WTC11 (cell line): ENCODE results near the gene SSH2. TPM values are rescaled to one million over a fixed set of nuclear protein-coding genes. Genes with fewer than 3 reads are reported as not detected.
"Not testable (repeated sequence)": the region's sequence is repeated elsewhere in the genome, so short reads cannot be mapped to it uniquely, and the experiment has no call there.

ENCODE experiments used
- ATAC-seq: fragments of 200-7000 bp; cut with Tn5 transposase; 2 replicates; pipeline ENCODE4 v1.10.0; 2021; ENCODE audit warnings: mild to moderate bottlenecking, moderate library complexity
- CTCF ChIA-PET: fragments of 300-600 bp; sonication (Branson Sonifier 250); formaldehyde crosslinking; loops from one replicate; lab custom pipeline; 2021; ENCODE audit warnings: antibody characterized with exemption; lab: Charles Lee
- POLR2A ChIA-PET: fragments of 350-600 bp; sonication (Branson Sonifier 250); formaldehyde crosslinking; loops from one replicate; lab custom pipeline; 2021; ENCODE audit warnings: antibody characterized with exemption; lab: Charles Lee
- DNase-seq: peaks from one replicate; pipeline ENCODE4 v3.0.0; 2021; ENCODE audit warnings: low spot score
- H3K27ac Mint-ChIP-seq: 2 replicates; pipeline ENCODE4 v1.8.0; 2021; ENCODE audit warnings: mixed read lengths
- H3K27me3 Mint-ChIP-seq: 2 replicates; pipeline ENCODE4 v1.8.0; 2021; ENCODE audit warnings: low read depth, mild to moderate bottlenecking, moderate library complexity, mixed read lengths
- H3K36me3 Mint-ChIP-seq: 2 replicates; pipeline ENCODE4 v1.8.0; 2021; ENCODE audit warnings: mixed read lengths
- H3K4me1 Mint-ChIP-seq: 2 replicates; pipeline ENCODE4 v1.8.0; 2022; ENCODE audit warnings: mixed read lengths
- H3K4me3 Mint-ChIP-seq: 2 replicates; pipeline ENCODE4 v1.8.0; 2021; ENCODE audit warnings: mild to moderate bottlenecking, moderate library complexity, mixed read lengths
- H3K9me3 Mint-ChIP-seq: 2 replicates; pipeline ENCODE4 v1.8.0; 2021; ENCODE audit warnings: mixed read lengths
- FOXP1 ChIP-seq: sonication (generic); formaldehyde crosslinking; IDR thresholded peaks from 2 replicates; pipeline ENCODE4 v1.8.0; 2022; ENCODE audit warnings: missing genetic modification reagents, mild to moderate bottlenecking, moderate library complexity, borderline replicate concordance
- JAZF1 ChIP-seq: fragments of 250-450 bp; sonication (Bioruptor Pico); IDR thresholded peaks from 2 replicates; pipeline ENCODE4 v1.9.0; 2021; ENCODE audit warnings: moderate library complexity, mild to moderate bottlenecking, inconsistent platforms
- NFATC4 ChIP-seq: fragments of 250-450 bp; sonication (Bioruptor Pico); IDR thresholded peaks from 2 replicates; pipeline ENCODE4 v1.9.0; 2021; ENCODE audit warnings: mild to moderate bottlenecking
- RORB ChIP-seq: fragments of 250-450 bp; sonication (Bioruptor Pico); IDR thresholded peaks from 2 replicates; pipeline ENCODE4 v1.9.0; 2021; ENCODE audit warnings: mild to moderate bottlenecking
- SOX15 ChIP-seq: fragments of 250-450 bp; sonication (Bioruptor Pico); IDR thresholded peaks from 2 replicates; pipeline ENCODE4 v1.9.0; 2021; ENCODE audit warnings: mild to moderate bottlenecking
- TEAD4 ChIP-seq: sonication (generic); formaldehyde crosslinking; IDR thresholded peaks from 2 replicates; pipeline ENCODE4 v1.8.0; 2022; ENCODE audit warnings: mild to moderate bottlenecking, missing genetic modification reagents
- TP53 ChIP-seq: sonication (generic); formaldehyde crosslinking; IDR thresholded peaks from 2 replicates; pipeline ENCODE4 v1.8.1; 2023; ENCODE audit warnings: mild to moderate bottlenecking, missing genetic modification reagents
- ZNF232 ChIP-seq: sonication (generic); formaldehyde crosslinking; IDR thresholded peaks from 2 replicates; pipeline ENCODE4 v1.8.0; 2022; ENCODE audit warnings: mild to moderate bottlenecking, missing genetic modification reagents
- total RNA-seq: library from RNA; stranded (reverse); gene quantifications from 3 replicates; pipeline ENCODE4 v1.2.3, GENCODE V29; 2021
- TF ChIP-seq, protein P1 (sequence below): sonication (generic); formaldehyde crosslinking; conservative IDR thresholded peaks from 2 replicates; pipeline ENCODE4 v1.8.1; 2023; ENCODE audit warnings: mild to moderate bottlenecking, low read depth, missing genetic modification reagents, moderate library complexity
- TF ChIP-seq, protein P2 (sequence below): sonication (generic); formaldehyde crosslinking; IDR thresholded peaks from 2 replicates; pipeline ENCODE4 v1.8.1; 2022; ENCODE audit warnings: low read depth, missing genetic modification reagents, borderline replicate concordance
- TF ChIP-seq, protein P3 (sequence below): sonication (generic); formaldehyde crosslinking; IDR thresholded peaks from 2 replicates; pipeline ENCODE4 v1.8.0; 2023; ENCODE audit warnings: missing genetic modification reagents
- TF ChIP-seq, protein P4 (sequence below): sonication (generic); formaldehyde crosslinking; IDR thresholded peaks from 2 replicates; pipeline ENCODE4 v1.8.1; 2022; ENCODE audit warnings: low read depth, mild to moderate bottlenecking, moderate library complexity, missing genetic modification reagents, borderline replicate concordance
- TF ChIP-seq, protein P5 (sequence below): fragments of 250-450 bp; sonication (Bioruptor Pico); IDR thresholded peaks from 2 replicates; pipeline ENCODE4 v1.9.0; 2021; ENCODE audit warnings: mild to moderate bottlenecking
- TF ChIP-seq, protein P6 (sequence below): sonication (generic); formaldehyde crosslinking; IDR thresholded peaks from 2 replicates; pipeline ENCODE4 v1.8.1; 2023; ENCODE audit warnings: mild to moderate bottlenecking, missing genetic modification reagents

Gene SSH2
- total RNA-seq, 1 experiment from 2014 or later = 14.3 TPM

DNA sequence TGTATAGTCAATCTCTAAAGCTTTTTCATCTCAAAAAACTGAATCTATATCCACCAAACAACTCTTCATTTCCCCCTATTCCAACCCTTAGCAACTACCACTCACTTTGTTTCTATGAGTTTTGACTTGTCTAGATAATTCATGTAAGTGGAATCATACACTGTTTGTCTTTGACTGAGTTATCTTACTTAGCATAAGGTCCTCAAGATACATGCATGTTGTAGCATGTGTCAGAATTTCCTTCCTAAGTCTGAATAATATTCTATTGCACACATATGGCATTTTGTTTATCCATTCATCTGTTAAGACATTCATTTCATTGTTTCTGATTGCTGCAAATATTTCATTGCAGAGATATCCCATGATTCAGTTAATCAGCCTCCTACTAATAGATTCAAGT is 72.2 kb downstream of the SSH2 start (continued):
- TF ChIP-seq, protein P1, sequence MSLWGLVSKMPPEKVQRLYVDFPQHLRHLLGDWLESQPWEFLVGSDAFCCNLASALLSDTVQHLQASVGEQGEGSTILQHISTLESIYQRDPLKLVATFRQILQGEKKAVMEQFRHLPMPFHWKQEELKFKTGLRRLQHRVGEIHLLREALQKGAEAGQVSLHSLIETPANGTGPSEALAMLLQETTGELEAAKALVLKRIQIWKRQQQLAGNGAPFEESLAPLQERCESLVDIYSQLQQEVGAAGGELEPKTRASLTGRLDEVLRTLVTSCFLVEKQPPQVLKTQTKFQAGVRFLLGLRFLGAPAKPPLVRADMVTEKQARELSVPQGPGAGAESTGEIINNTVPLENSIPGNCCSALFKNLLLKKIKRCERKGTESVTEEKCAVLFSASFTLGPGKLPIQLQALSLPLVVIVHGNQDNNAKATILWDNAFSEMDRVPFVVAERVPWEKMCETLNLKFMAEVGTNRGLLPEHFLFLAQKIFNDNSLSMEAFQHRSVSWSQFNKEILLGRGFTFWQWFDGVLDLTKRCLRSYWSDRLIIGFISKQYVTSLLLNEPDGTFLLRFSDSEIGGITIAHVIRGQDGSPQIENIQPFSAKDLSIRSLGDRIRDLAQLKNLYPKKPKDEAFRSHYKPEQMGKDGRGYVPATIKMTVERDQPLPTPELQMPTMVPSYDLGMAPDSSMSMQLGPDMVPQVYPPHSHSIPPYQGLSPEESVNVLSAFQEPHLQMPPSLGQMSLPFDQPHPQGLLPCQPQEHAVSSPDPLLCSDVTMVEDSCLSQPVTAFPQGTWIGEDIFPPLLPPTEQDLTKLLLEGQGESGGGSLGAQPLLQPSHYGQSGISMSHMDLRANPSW (CRISPR knock-in tag) = no peak
- TF ChIP-seq NFATC4 (no peak), TEAD4 (CRISPR knock-in tag) (no peak), SOX15 (no peak)
- TF ChIP-seq, protein P2, sequence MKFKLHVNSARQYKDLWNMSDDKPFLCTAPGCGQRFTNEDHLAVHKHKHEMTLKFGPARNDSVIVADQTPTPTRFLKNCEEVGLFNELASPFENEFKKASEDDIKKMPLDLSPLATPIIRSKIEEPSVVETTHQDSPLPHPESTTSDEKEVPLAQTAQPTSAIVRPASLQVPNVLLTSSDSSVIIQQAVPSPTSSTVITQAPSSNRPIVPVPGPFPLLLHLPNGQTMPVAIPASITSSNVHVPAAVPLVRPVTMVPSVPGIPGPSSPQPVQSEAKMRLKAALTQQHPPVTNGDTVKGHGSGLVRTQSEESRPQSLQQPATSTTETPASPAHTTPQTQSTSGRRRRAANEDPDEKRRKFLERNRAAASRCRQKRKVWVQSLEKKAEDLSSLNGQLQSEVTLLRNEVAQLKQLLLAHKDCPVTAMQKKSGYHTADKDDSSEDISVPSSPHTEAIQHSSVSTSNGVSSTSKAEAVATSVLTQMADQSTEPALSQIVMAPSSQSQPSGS (CRISPR knock-in tag) = no peak
- TF ChIP-seq, protein P3, sequence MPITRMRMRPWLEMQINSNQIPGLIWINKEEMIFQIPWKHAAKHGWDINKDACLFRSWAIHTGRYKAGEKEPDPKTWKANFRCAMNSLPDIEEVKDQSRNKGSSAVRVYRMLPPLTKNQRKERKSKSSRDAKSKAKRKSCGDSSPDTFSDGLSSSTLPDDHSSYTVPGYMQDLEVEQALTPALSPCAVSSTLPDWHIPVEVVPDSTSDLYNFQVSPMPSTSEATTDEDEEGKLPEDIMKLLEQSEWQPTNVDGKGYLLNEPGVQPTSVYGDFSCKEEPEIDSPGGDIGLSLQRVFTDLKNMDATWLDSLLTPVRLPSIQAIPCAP (CRISPR knock-in tag) = no peak

DNA sequence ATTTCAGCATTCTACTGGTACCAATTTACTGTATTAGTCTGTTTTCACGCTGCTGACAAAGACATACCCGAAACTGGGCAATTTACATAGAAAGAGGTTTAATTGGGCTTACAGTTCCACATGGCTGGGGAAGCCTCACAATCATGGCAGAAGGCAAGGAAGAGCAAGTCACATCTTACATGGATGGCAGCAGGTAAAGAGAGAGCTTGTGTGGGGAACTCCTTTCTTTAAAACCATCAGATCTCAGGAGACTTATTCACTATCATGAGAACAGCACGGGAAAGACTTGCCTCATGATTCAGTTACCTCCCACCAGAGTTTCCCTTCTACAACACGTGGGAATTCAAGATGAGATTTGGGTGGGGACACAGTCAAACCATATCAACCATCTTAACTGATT is 72.9 kb downstream of the SSH2 start:
- H3K27ac Mint-ChIP-seq, POLR2A ChIA-PET, H3K4me1 Mint-ChIP-seq, DNase-seq, ATAC-seq, CTCF ChIA-PET, H3K27me3 Mint-ChIP-seq, H3K4me3 Mint-ChIP-seq: not testable (repeated sequence)
- peaks cover 11% of the 10 kb centered on the region for H3K36me3 Mint-ChIP-seq
- H3K9me3 Mint-ChIP-seq = peaks cover 24% of the 10 kb centered on the region

DNA sequence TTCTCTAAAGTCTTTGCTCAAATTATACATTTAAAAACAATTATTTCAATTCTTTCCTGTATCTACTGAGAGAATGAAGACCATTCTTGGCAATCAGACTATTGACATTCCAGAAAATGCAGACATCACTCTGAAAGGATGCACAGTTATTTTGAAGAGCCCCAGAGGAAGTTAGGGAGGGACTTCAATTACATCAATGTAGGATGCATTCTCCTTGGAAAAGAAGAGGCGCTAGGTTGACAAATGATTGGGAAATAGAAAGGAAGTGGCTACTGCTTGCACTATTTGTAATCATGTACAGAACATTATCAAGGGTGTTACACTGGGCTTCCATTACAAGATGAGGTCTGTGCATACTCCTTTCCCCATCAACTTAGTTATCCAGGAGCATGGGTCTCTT is 74.3 kb downstream of the SSH2 start:
- TF ChIP-seq ZNF232 (CRISPR knock-in tag) (no peak), JAZF1 (no peak), FOXP1 (no peak), TP53 (CRISPR knock-in tag) (no peak)
- TF ChIP-seq, protein P4, sequence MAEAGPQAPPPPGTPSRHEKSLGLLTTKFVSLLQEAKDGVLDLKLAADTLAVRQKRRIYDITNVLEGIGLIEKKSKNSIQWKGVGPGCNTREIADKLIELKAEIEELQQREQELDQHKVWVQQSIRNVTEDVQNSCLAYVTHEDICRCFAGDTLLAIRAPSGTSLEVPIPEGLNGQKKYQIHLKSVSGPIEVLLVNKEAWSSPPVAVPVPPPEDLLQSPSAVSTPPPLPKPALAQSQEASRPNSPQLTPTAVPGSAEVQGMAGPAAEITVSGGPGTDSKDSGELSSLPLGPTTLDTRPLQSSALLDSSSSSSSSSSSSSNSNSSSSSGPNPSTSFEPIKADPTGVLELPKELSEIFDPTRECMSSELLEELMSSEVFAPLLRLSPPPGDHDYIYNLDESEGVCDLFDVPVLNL (CRISPR knock-in tag) = no peak
- TF ChIP-seq, protein P5, sequence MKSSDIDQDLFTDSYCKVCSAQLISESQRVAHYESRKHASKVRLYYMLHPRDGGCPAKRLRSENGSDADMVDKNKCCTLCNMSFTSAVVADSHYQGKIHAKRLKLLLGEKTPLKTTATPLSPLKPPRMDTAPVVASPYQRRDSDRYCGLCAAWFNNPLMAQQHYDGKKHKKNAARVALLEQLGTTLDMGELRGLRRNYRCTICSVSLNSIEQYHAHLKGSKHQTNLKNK (CRISPR knock-in tag) = no peak
- no peak for DNase-seq
- H3K36me3 Mint-ChIP-seq = peaks cover 11% of the 10 kb centered on the region
- peaks cover 24% of the 10 kb centered on the region for H3K9me3 Mint-ChIP-seq
- no peak overlapping the region for H3K4me3 Mint-ChIP-seq
- H3K4me1 Mint-ChIP-seq = no peaks in the 10 kb centered on the region
- ChIA-PET POLR2A (no interaction called here), CTCF (no interaction called here)
- no peak for ATAC-seq
- no peak overlapping the region for H3K27ac Mint-ChIP-seq
- H3K27me3 Mint-ChIP-seq = no peaks in the 10 kb centered on the region

DNA sequence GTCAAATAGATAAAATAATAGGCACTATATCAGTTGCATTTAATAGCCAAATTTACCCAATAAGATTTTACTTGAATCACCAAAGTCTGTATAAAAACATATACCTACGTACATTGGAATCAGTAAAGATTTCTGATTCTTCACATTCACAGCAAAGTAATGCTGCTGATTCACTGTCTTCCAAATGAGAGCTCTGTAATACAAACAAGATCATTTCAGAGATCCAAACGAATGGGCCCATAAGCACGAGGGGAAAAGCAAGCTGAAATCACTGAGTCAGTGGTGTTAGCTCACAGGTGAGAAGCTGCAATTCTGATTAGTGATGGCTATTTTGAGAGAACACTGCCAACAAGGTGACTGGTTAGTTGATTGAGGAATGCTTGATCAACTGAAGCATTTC is 81.3 kb downstream of the SSH2 start:
- Mint-ChIP-seq H3K4me3 (no peak overlapping the region), H3K4me1 (peaks cover 16% of the 10 kb centered on the region), H3K27ac (no peak overlapping the region), H3K9me3 (peaks cover 8% of the 10 kb centered on the region; the same call in 1 of the 2 replicates), H3K36me3 (no peaks in the 10 kb centered on the region), H3K27me3 (no peaks in the 10 kb centered on the region)
- ATAC-seq = no peak
- ChIA-PET CTCF (interaction anchor here (0.7 to 1.1 kb wide), 3 partner anchors 18 to 82 kb away, joined by 3 to 5 read pairs (median 4); partner anchors contain the start of gene SSH2), POLR2A (no interaction called here)
- no peak for DNase-seq
- TF ChIP-seq RORB = no peak
- TF ChIP-seq, protein P6, sequence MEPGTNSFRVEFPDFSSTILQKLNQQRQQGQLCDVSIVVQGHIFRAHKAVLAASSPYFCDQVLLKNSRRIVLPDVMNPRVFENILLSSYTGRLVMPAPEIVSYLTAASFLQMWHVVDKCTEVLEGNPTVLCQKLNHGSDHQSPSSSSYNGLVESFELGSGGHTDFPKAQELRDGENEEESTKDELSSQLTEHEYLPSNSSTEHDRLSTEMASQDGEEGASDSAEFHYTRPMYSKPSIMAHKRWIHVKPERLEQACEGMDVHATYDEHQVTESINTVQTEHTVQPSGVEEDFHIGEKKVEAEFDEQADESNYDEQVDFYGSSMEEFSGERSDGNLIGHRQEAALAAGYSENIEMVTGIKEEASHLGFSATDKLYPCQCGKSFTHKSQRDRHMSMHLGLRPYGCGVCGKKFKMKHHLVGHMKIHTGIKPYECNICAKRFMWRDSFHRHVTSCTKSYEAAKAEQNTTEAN = no peak
